Epithelial cell of esophagus (primary cell): ENCODE measurements around the gene DOK3.

Experiments used
- DNase-seq: peaks from one replicate; pipeline ENCODE4 v3.0.0; 2010; ENCODE audit warnings: low read depth
- H3K4me3 ChIP-seq: 2 replicates; pipeline ENCODE4 v1.5.1; 2011; ENCODE audit warnings: mild to moderate bottlenecking, low read length, control low read depth
- CTCF ChIP-seq: IDR thresholded peaks from 2 replicates; pipeline ENCODE4 v1.5.1; 2011; ENCODE audit warnings: low read depth, mild to moderate bottlenecking, low read length, control low read depth, inconsistent platforms; ENCODE audit not compliant: insufficient read depth; ENCODE audit errors: missing control alignments

DOK3 gene

GRCh38 chr5:177474846-177475562 is 34.6 kb downstream of the DOK3 start:
- no peak for DNase-seq
- no peak for TF ChIP-seq CTCF
- no peak overlapping the region for H3K4me3 ChIP-seq

- DNase-seq, result no peak
- no peak for TF ChIP-seq CTCF
- no peak overlapping the region for H3K4me3 ChIP-seq
These were observed 35.6 kb downstream of the DOK3 start for GRCh38 chr5:177474002-177474476.

GRCh38 chr5:177473443-177474001 is 36.1 kb downstream of the DOK3 start, which contains the start of gene DBN1:
Gene DBN1, minus strand, starts transcription at chr5:177473634. Its CDS starts 113 bp downstream, at chr5:177473521.
- no peak for TF ChIP-seq CTCF
- H3K4me3 ChIP-seq, result peak within 1 kb of the TSS; percentile 63
- DNase-seq, result no peak

GRCh38 chr5:177472460-177473442 is 36.9 kb downstream of the DOK3 start:
- H3K4me3 ChIP-seq, result peak overlapping the region; percentile 63
- no peak for TF ChIP-seq CTCF
- no peak for DNase-seq

GRCh38 chr5:177471610-177472356 is 37.8 kb downstream of the DOK3 start:
- no peak for DNase-seq
- H3K4me3 ChIP-seq, result peak overlapping the region; percentile 63
- no peak for TF ChIP-seq CTCF
